ENCODE results near the gene GALNT1. TPM values are rescaled to one million over a fixed set of nuclear protein-coding genes. Genes with fewer than 3 reads are reported as not detected.

The GALNT1 gene
- total RNA-seq, 4 donors from 2014 or later, result 40.2 to 47.9 (median 45.0) TPM

- intact Hi-C loops (cut with DNase I; ENCODE audit: low total_unique reads), result no loop called here
- ATAC-seq, result no peak
Observed at GRCh38 chr18:35634323-35634722, 52.8 kb downstream of the GALNT1 start.

GRCh38 chr18:35635170-35635569, 53.6 kb downstream of the GALNT1 start:
- peaks cover 14% of the 10 kb centered on the region in 2 donors for H3K4me1 ChIP-seq
- H3K27ac ChIP-seq, result peak overlapping the region; percentile 34 to 68 (median 38)
- ATAC-seq, result peak; percentile 95 to 99

More at GRCh38 chr18:35634323-35634722, 52.8 kb downstream of the GALNT1 start:
- TF ChIP-seq POLR2A (IDR thresholded peaks at IDR 0.05), result no peak
- TF ChIP-seq CTCF (IDR thresholded peaks at IDR 0.05 in 4 of 5, conservative IDR thresholded peaks at IDR 0.05 in 1 of 5), result no peak
- in situ Hi-C loops (cut with MboI; ENCODE audit: low sequenced_read_pairs in 4 of 4), result no loop called here
- no peaks in the 10 kb centered on the region for H3K27me3 ChIP-seq
- no peak for DNase-seq
- H3K36me3 ChIP-seq, result no peaks in the 10 kb centered on the region
- H3K27ac ChIP-seq, result peak overlapping the region in 3 of 4 donors; percentile 37 to 68 (median 38)
- no peaks in the 10 kb centered on the region for H3K9me3 ChIP-seq
- no peak overlapping the region for H3K4me3 ChIP-seq
- H3K4me1 ChIP-seq, result peaks cover 14% of the 10 kb centered on the region in 2 donors

GRCh38 chr18:35637227-35637626, 55.7 kb downstream of the GALNT1 start:
- peaks cover 17 to 21% of the 10 kb centered on the region in 2 donors for H3K4me1 ChIP-seq
- DNase-seq (no peak), ATAC-seq (no peak)
- H3K9me3 ChIP-seq, result no peaks in the 10 kb centered on the region
- TF ChIP-seq CTCF (IDR thresholded peaks at IDR 0.05 in 4 of 5, conservative IDR thresholded peaks at IDR 0.05 in 1 of 5) (no peak), POLR2A (IDR thresholded peaks at IDR 0.05) (no peak)
- no peak overlapping the region for H3K27ac ChIP-seq
- no peak overlapping the region for H3K4me3 ChIP-seq
- intact Hi-C loops (cut with DNase I; ENCODE audit: low total_unique reads) (no loop called here), in situ Hi-C loops (cut with MboI; ENCODE audit: low sequenced_read_pairs in 4 of 4) (no loop called here)
- H3K27me3 ChIP-seq, result no peaks in the 10 kb centered on the region
- H3K36me3 ChIP-seq, result no peaks in the 10 kb centered on the region

More at GRCh38 chr18:35635170-35635569, 53.6 kb downstream of the GALNT1 start:
- in situ Hi-C loops (cut with MboI; ENCODE audit: low sequenced_read_pairs in 4 of 4), result no loop called here
- H3K4me3 ChIP-seq, result no peak overlapping the region
- TF ChIP-seq POLR2A (IDR thresholded peaks at IDR 0.05) (no peak), CTCF (IDR thresholded peaks at IDR 0.05 in 4 of 5, conservative IDR thresholded peaks at IDR 0.05 in 1 of 5) (no peak)
- no peaks in the 10 kb centered on the region for H3K36me3 ChIP-seq
- H3K27me3 ChIP-seq, result no peaks in the 10 kb centered on the region
- peak; percentile 31 to 43 for DNase-seq
- intact Hi-C loops (cut with DNase I; ENCODE audit: low total_unique reads), result no loop called here
- no peaks in the 10 kb centered on the region for H3K9me3 ChIP-seq

- intact Hi-C loops (cut with DNase I; ENCODE audit: low total_unique reads), result no loop called here
- TF ChIP-seq CTCF (IDR thresholded peaks at IDR 0.05 in 4 of 5, conservative IDR thresholded peaks at IDR 0.05 in 1 of 5) (no peak), POLR2A (IDR thresholded peaks at IDR 0.05) (no peak)
- H3K27me3 ChIP-seq, result no peaks in the 10 kb centered on the region
- H3K4me3 ChIP-seq, result no peak overlapping the region
- no peaks in the 10 kb centered on the region for H3K9me3 ChIP-seq
- peaks cover 11 to 20% of the 10 kb centered on the region in 2 donors for H3K4me1 ChIP-seq
- ATAC-seq, result no peak
- no peak for DNase-seq
- no peak overlapping the region for H3K27ac ChIP-seq
- H3K36me3 ChIP-seq, result no peaks in the 10 kb centered on the region
- in situ Hi-C loops (cut with MboI; ENCODE audit: low sequenced_read_pairs in 4 of 4), result no loop called here
Observed at GRCh38 chr18:35639296-35639695, 57.8 kb downstream of the GALNT1 start.

- H3K27ac ChIP-seq, result no peak overlapping the region
- TF ChIP-seq CTCF (IDR thresholded peaks at IDR 0.05 in 4 of 5, conservative IDR thresholded peaks at IDR 0.05 in 1 of 5) (no peak), POLR2A (IDR thresholded peaks at IDR 0.05) (no peak)
- ATAC-seq (no peak), DNase-seq (no peak)
- H3K27me3 ChIP-seq, result no peaks in the 10 kb centered on the region
- peaks cover 3 to 14% of the 10 kb centered on the region in 2 donors for H3K4me1 ChIP-seq
- no peaks in the 10 kb centered on the region for H3K36me3 ChIP-seq
- H3K9me3 ChIP-seq, result no peaks in the 10 kb centered on the region
- intact Hi-C loops (cut with DNase I; ENCODE audit: low total_unique reads), result no loop called here
- H3K4me3 ChIP-seq, result no peak overlapping the region
- in situ Hi-C loops (cut with MboI; ENCODE audit: low sequenced_read_pairs in 4 of 4), result no loop called here
Observed at GRCh38 chr18:35641467-35641866, 59.9 kb downstream of the GALNT1 start.

Measured in gastrocnemius medialis (tissue), 4 donors.